AG04450 (cell line): ENCODE results near the gene CSNK2B. TPM values are rescaled to one million over a fixed set of nuclear protein-coding genes. Genes with fewer than 3 reads are reported as not detected.

Source experiments
- CTCF ChIA-PET: fragments of 300-600, 350-600 bp; formaldehyde crosslinking; extraction: SDS; loops from one replicate; lab custom pipeline; 2022; ENCODE audit warnings: antibody characterized with exemption, inconsistent platforms; lab: Charles Lee
- POLR2A ChIA-PET: fragments of 350-600 bp; formaldehyde crosslinking; extraction: SDS; loops from one replicate; lab custom pipeline; 2021; ENCODE audit warnings: antibody characterized with exemption, inconsistent platforms; lab: Yijun Ruan, JAX
- DNase-seq: peaks from one replicate; pipeline ENCODE4 v3.0.0-alpha.2; 2011; ENCODE audit warnings: low read depth, low spot score
- H3K27ac ChIP-seq: one replicate; pipeline ENCODE4 v1.5.1; 2012; ENCODE audit warnings: low read depth, low read length, control low read depth
- H3K27me3 ChIP-seq: one replicate; pipeline ENCODE4 v1.6.0; 2012; ENCODE audit warnings: low read length; ENCODE audit not compliant: control insufficient read depth, insufficient read depth
- H3K4me3 ChIP-seq: 2 replicates; pipeline ENCODE4 v1.5.1; 2011; ENCODE audit warnings: mild to moderate bottlenecking, low read depth, low read length, control low read depth
- H3K9me3 ChIP-seq: 2 replicates; pipeline ENCODE4 v1.5.1; 2012; ENCODE audit warnings: low read length; ENCODE audit not compliant: control insufficient read depth, insufficient read depth
- polyA plus RNA-seq: library from polyadenylated mRNA; depleted of rRNA; stranded (reverse); fragments of >200 nt; gene quantifications from 2 replicates; pipeline ENCODE4 v1.2.3, GENCODE V29; 2011; rRNA removed
- small RNA-seq: library from RNA; depleted of rRNA; stranded (forward); fragments of <200 nt; gene quantifications from one replicate; pipeline ENCODE3, GENCODE V24; 2012; ENCODE audit warnings: low read depth; ENCODE audit not compliant: insufficient read length
- TF ChIP-seq, protein P1 (sequence below): IDR thresholded peaks from 2 replicates; pipeline ENCODE4 v1.5.1; 2011; ENCODE audit warnings: low read depth, low read length, control low read depth, inconsistent platforms

CSNK2B gene
- polyA plus RNA-seq, 1 experiment, result 80.1 TPM

DNA sequence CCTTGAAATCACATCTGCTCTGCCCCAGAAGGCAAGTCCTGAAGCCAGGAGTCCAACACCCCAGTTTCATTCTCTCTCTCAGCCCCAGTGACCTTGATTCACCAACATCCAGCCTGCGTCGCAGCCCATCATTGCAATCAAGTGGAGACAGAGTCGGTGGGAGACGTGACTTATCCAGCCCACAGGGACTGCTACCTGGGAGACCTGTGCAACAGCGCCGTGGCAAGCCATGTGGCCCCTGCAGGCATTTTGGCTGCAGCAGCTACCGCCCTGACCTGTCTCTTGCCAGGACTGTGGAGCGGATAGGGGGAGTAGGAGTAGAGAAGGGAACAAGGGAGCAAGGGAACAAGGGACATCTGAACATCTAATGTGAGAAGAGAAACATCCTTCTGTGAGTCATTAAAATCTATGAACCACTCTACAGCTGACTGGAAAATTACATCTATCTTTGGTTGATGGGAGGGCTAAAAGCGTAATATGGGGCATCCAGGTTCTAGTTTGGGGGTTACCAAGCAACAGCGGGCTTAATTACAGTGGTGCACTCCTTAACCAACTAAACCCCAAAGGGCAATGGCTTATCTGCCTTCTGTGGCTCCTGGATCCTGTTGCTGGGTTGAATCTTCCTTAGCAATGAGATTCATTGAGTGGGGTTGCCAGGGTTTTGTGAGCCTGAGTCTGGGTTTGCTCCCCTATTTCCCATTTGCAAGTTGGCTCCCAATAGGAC lies 51.8 kb downstream of the CSNK2B start:
- POLR2A ChIA-PET, result no interaction called here
- DNase-seq, result no peak
- Histone ChIP-seq H3K9me3 (no peaks in the 10 kb centered on the region), H3K4me3 (no peak overlapping the region), H3K27me3 (peaks cover 25% of the 10 kb centered on the region), H3K27ac (no peak overlapping the region)
- TF ChIP-seq, protein P1, sequence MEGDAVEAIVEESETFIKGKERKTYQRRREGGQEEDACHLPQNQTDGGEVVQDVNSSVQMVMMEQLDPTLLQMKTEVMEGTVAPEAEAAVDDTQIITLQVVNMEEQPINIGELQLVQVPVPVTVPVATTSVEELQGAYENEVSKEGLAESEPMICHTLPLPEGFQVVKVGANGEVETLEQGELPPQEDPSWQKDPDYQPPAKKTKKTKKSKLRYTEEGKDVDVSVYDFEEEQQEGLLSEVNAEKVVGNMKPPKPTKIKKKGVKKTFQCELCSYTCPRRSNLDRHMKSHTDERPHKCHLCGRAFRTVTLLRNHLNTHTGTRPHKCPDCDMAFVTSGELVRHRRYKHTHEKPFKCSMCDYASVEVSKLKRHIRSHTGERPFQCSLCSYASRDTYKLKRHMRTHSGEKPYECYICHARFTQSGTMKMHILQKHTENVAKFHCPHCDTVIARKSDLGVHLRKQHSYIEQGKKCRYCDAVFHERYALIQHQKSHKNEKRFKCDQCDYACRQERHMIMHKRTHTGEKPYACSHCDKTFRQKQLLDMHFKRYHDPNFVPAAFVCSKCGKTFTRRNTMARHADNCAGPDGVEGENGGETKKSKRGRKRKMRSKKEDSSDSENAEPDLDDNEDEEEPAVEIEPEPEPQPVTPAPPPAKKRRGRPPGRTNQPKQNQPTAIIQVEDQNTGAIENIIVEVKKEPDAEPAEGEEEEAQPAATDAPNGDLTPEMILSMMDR, result no peak
- CTCF ChIA-PET, result no interaction called here

DNA sequence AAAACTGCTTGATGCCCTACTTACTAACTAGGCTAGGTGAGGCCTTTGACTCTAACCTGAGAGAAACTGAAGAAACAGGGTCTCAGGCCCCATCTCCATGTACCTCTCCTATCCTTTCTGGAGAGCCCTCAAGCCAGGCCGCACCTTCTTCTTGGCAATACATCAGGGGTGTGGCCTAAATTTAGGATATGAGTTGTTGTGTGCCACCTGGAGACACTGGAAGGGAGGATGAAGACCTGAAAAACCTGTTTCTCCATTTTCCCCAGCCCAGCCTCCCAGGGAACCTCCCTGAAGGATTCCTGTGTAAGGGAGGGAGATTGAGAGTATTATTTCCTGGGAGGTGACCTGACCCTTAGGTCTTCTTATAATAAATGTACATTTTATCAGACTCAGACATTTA lies 52.4 kb downstream of the CSNK2B start:
- H3K27me3 ChIP-seq, result peaks cover 25% of the 10 kb centered on the region
- DNase-seq, result no peak
- H3K9me3 ChIP-seq, result no peaks in the 10 kb centered on the region
- H3K27ac ChIP-seq, result no peak overlapping the region
- POLR2A ChIA-PET, result no interaction called here
- TF ChIP-seq, protein P1, result no peak
- H3K4me3 ChIP-seq, result no peak overlapping the region
- CTCF ChIA-PET, result no interaction called here

DNA sequence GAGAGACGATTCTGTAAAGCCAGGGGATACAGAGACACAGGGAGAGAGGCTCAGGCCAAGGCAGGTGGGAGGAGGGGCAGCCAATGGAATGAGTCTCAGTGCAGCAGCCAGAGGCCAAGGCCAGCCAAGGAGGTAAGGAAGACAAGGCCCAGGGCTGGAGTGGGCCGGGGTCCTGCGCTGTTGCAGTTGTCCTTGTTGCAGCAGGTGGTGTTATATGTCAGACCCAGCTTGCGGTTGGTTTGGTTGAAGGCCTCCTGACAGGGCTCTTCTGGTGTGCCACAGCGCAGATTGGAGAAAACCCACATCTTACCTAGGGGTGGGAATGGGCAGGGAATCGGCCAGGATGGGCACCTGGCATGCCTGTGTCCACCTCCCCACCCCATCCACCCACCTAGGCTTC lies 53.1 kb downstream of the CSNK2B start:
- ChIA-PET POLR2A (no interaction called here), CTCF (no interaction called here)
- no peak overlapping the region for H3K4me3 ChIP-seq
- DNase-seq, result no peak
- peaks cover 22% of the 10 kb centered on the region for H3K27me3 ChIP-seq
- no peaks in the 10 kb centered on the region; the same call in 1 of the 2 replicates for H3K9me3 ChIP-seq
- no peak overlapping the region for H3K27ac ChIP-seq
- TF ChIP-seq, protein P1, result no peak

Small RNA genes within 50 kb of the gene (small RNA-seq; reads per million reads assigned to genes)
- gene LY6G6D, result not detected
- not detected for gene MIR4646
- gene MIR6832, result not detected
- not detected for gene RF00019
- 11.3 reads per million, percentile 72 among the genes with 10 or more reads in this experiment for gene SNORA38

Other genes starting within 250 kb of the CSNK2B start
- gene MICB, start 167.9 kb upstream of the CSNK2B start, polyA plus RNA-seq, result 17.9 and 19.0 TPM in 2 replicates
- not detected in 2 replicates for gene MCCD1, start 137.1 kb upstream of the CSNK2B start, polyA plus RNA-seq
- 434 and 480 TPM in 2 replicates for gene DDX39B, start 124.1 kb upstream of the CSNK2B start, polyA plus RNA-seq
- gene ATP6V1G2, start 119.5 kb upstream of the CSNK2B start, polyA plus RNA-seq, result 12.5 and 14.6 TPM in 2 replicates
- gene NFKBIL1, start 118.5 kb upstream of the CSNK2B start, polyA plus RNA-seq, result 5.1 and 5.4 TPM in 2 replicates
- gene LTA, start 93.8 kb upstream of the CSNK2B start, polyA plus RNA-seq, result not detected in 2 replicates
- gene TNF, start 90.5 kb upstream of the CSNK2B start, polyA plus RNA-seq, result not detected in 2 replicates
- gene LTB, start 83.7 kb upstream of the CSNK2B start, polyA plus RNA-seq, result not detected in 2 replicates
- not detected in 2 replicates for gene LST1, start 79.8 kb upstream of the CSNK2B start, polyA plus RNA-seq
- not detected in 2 replicates for gene NCR3, start 73.1 kb upstream of the CSNK2B start, polyA plus RNA-seq
- gene AIF1, start 50.8 kb upstream of the CSNK2B start, polyA plus RNA-seq, result not detected in 2 replicates
- 24.8 and 30.7 TPM in 2 replicates for gene PRRC2A, start 45.4 kb upstream of the CSNK2B start, polyA plus RNA-seq
- gene BAG6, start 13.4 kb upstream of the CSNK2B start, polyA plus RNA-seq, result 58.2 and 68.7 TPM in 2 replicates
- gene APOM, start 10.2 kb upstream of the CSNK2B start, polyA plus RNA-seq, result 2.8 and 3.9 TPM in 2 replicates
- gene C6orf47, start 5.3 kb upstream of the CSNK2B start, polyA plus RNA-seq, result 10.2 and 11.6 TPM in 2 replicates
- 12.7 and 13.5 TPM in 2 replicates for gene GPANK1, start 1.1 kb upstream of the CSNK2B start, polyA plus RNA-seq
- 5.5 and 7.0 TPM in 2 replicates for gene LY6G5B, start 3.9 kb downstream of the CSNK2B start, polyA plus RNA-seq
- gene LY6G5C, start 15.0 kb downstream of the CSNK2B start, polyA plus RNA-seq, result 2.0 and 2.7 TPM in 2 replicates
- gene ABHD16A, start 37.2 kb downstream of the CSNK2B start, polyA plus RNA-seq, result 34.0 and 36.3 TPM in 2 replicates
- gene LY6G6F, start 40.8 kb downstream of the CSNK2B start, polyA plus RNA-seq, result not detected in 2 replicates
- gene LY6G6D, start 49.3 kb downstream of the CSNK2B start, polyA plus RNA-seq, result not detected in 2 replicates
- gene LY6G6C, start 55.7 kb downstream of the CSNK2B start, polyA plus RNA-seq, result not detected in 2 replicates
- gene MPIG6B, start 57.3 kb downstream of the CSNK2B start, polyA plus RNA-seq, result not detected in 2 replicates
- 44.4 and 59.1 TPM in 2 replicates for gene DDAH2, start 63.2 kb downstream of the CSNK2B start, polyA plus RNA-seq
- 466 and 531 TPM in 2 replicates for gene CLIC1, start 70.5 kb downstream of the CSNK2B start, polyA plus RNA-seq
- gene MSH5, start 73.9 kb downstream of the CSNK2B start, polyA plus RNA-seq, result 6.4 and 7.2 TPM in 2 replicates
- gene SAPCD1, start 96.6 kb downstream of the CSNK2B start, polyA plus RNA-seq, result 0.24 and 0.88 TPM in 2 replicates
- 0.10 and 0.32 TPM in 2 replicates for gene VWA7, start 111.2 kb downstream of the CSNK2B start, polyA plus RNA-seq
- 16.0 and 23.9 TPM in 2 replicates for gene VARS1, start 129.7 kb downstream of the CSNK2B start, polyA plus RNA-seq
- gene LSM2, start 140.9 kb downstream of the CSNK2B start, polyA plus RNA-seq, result 34.2 and 38.3 TPM in 2 replicates
- gene HSPA1L, start 149.2 kb downstream of the CSNK2B start, polyA plus RNA-seq, result 1.1 and 1.2 TPM in 2 replicates
- gene HSPA1A, start 149.5 kb downstream of the CSNK2B start, polyA plus RNA-seq, result 46.6 and 50.4 TPM in 2 replicates
- 31.9 TPM in 2 replicates for gene HSPA1B, start 161.7 kb downstream of the CSNK2B start, polyA plus RNA-seq
- gene NEU1, start 196.7 kb downstream of the CSNK2B start, polyA plus RNA-seq, result 39.0 and 49.4 TPM in 2 replicates
- 0.04 and 0.12 TPM in 2 replicates for gene SLC44A4, start 212.9 kb downstream of the CSNK2B start, polyA plus RNA-seq
- gene EHMT2, start 231.6 kb downstream of the CSNK2B start, polyA plus RNA-seq, result 23.8 and 28.5 TPM in 2 replicates
- 2.4 and 4.3 TPM in 2 replicates for gene ZBTB12, start 236.0 kb downstream of the CSNK2B start, polyA plus RNA-seq